HG03378 (cell line): Measurements from ENCODE around the gene SLC25A34.

Experiments used
- ATAC-seq: cut with Tn5 transposase; IDR thresholded peaks from one replicate; pipeline ENCODE4 v1.9.1; 2021; ENCODE audit warnings: mild to moderate bottlenecking, moderate library complexity; ENCODE audit not compliant: unreplicated experiment

The SLC25A34 gene

DNA sequence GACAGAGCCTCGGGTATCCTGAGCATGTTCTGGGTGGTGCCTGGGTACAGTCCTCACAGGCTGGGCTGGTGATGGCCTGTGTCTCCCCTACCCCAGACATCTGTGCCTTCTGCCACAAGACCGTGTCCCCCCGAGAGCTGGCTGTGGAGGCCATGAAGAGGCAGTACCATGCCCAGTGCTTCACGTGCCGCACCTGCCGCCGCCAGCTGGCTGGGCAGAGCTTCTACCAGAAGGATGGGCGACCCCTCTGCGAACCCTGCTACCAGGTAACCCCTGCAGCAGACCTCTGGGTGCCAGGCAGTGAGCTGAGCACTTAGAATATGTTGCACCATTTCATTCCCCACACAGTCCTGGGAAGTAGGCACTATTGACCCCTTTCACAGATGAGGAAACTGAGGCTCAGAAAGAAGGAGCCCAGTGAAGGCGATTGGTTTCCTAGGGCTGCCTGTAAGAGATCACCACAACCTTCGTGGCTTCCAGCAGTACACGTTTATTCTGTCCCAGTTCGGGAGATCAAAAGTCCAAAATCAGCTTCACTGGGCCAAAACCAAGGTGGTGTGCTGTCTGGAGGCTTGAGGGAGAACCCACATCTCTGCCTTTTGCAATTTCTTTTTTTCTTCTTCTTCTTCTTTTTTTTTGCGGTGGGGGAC is 34.4 kb downstream of the SLC25A34 start:
- ATAC-seq, result no peak

DNA sequence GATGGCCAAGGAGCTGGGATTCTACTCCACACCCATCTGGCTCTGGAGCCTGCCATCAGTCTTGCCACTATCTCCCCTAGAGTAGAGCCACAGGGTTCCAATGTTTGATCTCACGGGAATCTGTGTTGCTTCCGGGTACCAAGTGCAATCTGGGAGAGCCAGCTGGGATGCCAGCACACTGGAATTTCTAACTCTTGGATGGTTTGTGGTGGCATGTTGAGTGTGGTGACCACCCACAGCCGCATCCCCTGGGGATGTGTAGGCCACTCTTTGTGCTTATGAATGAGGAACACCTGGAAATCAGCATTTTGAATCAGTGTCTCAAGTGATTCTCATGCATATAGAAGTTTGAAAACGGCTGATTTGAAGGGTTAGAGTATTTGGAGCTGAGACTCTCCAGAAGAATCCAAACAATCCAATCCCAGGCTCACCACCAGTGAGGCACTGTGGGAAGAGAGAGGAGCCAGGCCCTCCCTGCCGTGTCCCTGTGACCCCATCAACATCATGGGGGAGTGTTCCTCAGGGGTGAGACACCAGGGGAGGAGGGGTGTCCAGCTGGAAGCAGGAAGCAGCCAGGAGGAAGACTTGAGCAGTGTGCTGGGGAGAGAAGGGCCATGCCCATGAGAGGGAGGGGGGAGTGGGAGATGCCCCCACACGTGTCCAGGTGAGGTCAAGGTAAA is 35.9 kb downstream of the SLC25A34 start:
- no peak for ATAC-seq

DNA sequence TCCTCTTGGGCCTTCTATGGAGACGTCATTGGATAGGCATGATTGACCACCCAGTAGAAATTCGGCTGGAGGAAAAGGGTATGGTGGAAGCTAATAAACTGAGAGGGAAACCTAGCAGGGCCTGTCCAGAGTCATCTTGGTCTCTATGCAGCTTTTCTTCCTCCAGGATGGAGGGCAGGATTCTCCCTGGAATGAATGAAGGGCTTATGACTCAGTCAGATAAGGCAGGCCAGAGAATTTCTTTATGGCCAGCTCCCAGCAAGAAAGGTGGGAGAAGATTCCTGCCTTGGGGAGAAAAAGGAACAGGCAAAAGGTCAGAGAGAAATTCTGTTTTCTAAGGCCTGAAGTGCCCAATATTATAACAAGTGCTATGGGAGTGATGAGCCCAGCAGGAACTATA is 39.6 kb downstream of the SLC25A34 start:
- no peak for ATAC-seq

DNA sequence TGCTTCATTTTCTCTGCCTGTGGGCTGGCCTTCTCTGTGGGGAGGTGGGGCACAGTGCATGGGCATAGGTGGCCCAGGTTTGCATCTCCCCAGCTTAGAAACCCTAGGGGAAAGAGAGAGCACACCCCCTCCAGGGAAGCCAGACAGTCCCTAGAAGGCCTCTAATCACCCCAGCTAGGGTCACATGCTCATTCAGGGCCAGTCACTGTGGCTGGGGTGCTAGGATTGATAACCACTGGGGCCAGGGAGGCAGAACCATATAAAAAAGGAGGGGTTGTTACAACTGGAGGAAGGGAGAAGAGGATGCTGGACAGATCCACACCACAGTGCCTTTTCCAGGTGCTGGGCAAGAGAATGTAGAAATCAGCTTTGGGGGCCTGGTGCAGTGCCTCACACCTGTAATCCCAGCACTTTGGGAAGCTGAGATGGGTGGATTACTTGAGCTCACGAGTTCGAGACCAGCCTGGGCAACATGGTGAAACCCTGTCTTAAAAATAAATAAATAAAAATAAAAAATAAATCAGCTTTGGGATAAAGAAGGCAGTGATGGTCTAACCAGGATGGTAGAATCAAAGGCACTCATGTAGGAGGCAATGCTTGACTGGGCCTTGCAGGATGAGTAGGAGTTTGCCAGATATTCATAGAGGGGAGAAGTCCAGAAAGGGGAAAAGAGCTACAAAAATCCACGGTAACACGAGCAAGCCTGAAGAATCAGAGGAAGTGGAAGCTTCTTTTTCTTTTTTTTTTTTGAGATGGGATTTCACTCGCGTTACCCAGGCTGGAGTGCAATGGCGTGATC is 42.0 kb downstream of the SLC25A34 start:
- ATAC-seq, result no peak

GRCh38 chr1:15785683-15786082 is 49.6 kb downstream of the SLC25A34 start:
- ATAC-seq, result no peak

GRCh38 chr1:15786581-15786980 is 50.5 kb downstream of the SLC25A34 start:
- no peak for ATAC-seq

- ATAC-seq, result no peak
These were observed 52.7 kb downstream of the SLC25A34 start for GRCh38 chr1:15788624-15789301.
